GM18868 (cell line): ENCODE results near the gene RIMS4.

ENCODE experiments used
- ATAC-seq: cut with Tn5 transposase; IDR thresholded peaks from one replicate; pipeline ENCODE4 v1.9.1; 2021; ENCODE audit warnings: mild to moderate bottlenecking, moderate library complexity; ENCODE audit not compliant: unreplicated experiment

RIMS4 gene

GRCh38 chr20:44743916-44744655, 66.3 kb downstream of the RIMS4 start:
- ATAC-seq: no peak

GRCh38 chr20:44743080-44743701, 67.2 kb downstream of the RIMS4 start:
- no peak for ATAC-seq

- ATAC-seq: no peak
These were observed 67.9 kb downstream of the RIMS4 start for GRCh38 chr20:44742304-44743079.

GRCh38 chr20:44739942-44740341, 70.4 kb downstream of the RIMS4 start:
- ATAC-seq: no peak

- no peak for ATAC-seq
These were observed 71.4 kb downstream of the RIMS4 start for GRCh38 chr20:44738813-44739477.

- ATAC-seq: no peak
These were observed 73.2 kb downstream of the RIMS4 start for GRCh38 chr20:44737116-44737515.

- ATAC-seq: no peak
These were observed 74.0 kb downstream of the RIMS4 start for GRCh38 chr20:44736170-44737021.

GRCh38 chr20:44735816-44736169, 74.6 kb downstream of the RIMS4 start:
- ATAC-seq: no peak

- ATAC-seq: no peak
These were observed 75.4 kb downstream of the RIMS4 start for GRCh38 chr20:44734938-44735337.

GRCh38 chr20:44733341-44734069, 76.8 kb downstream of the RIMS4 start:
- ATAC-seq: no peak

GRCh38 chr20:44732327-44732726, 78.0 kb downstream of the RIMS4 start:
- ATAC-seq: no peak

- no peak for ATAC-seq
These were observed 78.7 kb downstream of the RIMS4 start for GRCh38 chr20:44731657-44732056.

GRCh38 chr20:44730441-44730840, 79.9 kb downstream of the RIMS4 start:
- ATAC-seq: no peak

GRCh38 chr20:44728801-44729443, 81.4 kb downstream of the RIMS4 start:
- no peak for ATAC-seq

- ATAC-seq: no peak
These were observed 82.7 kb downstream of the RIMS4 start for GRCh38 chr20:44727651-44728050.

GRCh38 chr20:44727039-44727438, 83.3 kb downstream of the RIMS4 start:
- no peak for ATAC-seq

- no peak for ATAC-seq
These were observed 84.5 kb downstream of the RIMS4 start for GRCh38 chr20:44725837-44726236.

GRCh38 chr20:44724423-44725091, 85.8 kb downstream of the RIMS4 start:
- no peak for ATAC-seq
